ENCODE results near the gene VAV2.

Gene VAV2

DNA sequence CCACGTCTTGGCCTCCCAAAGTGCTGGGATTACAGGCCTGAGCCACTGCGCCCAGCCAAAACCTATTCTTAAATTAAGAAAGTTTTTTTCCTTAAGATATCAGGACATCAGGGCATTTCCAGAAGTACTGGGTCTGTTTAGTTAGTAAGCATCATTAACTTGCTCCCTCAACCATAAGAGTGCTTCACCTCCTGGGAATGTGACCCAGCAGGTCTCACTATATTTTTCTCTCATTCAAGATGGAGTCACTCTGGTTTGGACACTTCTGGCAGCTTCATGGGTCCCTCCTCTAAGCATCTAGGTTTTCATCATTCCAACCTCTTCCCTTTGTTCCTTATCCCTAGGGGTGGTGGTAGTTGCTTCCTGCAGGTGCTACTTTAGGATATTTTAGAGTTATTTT, 22.8 kb upstream of the VAV2 start:
- TF ChIP-seq, protein P1, sequence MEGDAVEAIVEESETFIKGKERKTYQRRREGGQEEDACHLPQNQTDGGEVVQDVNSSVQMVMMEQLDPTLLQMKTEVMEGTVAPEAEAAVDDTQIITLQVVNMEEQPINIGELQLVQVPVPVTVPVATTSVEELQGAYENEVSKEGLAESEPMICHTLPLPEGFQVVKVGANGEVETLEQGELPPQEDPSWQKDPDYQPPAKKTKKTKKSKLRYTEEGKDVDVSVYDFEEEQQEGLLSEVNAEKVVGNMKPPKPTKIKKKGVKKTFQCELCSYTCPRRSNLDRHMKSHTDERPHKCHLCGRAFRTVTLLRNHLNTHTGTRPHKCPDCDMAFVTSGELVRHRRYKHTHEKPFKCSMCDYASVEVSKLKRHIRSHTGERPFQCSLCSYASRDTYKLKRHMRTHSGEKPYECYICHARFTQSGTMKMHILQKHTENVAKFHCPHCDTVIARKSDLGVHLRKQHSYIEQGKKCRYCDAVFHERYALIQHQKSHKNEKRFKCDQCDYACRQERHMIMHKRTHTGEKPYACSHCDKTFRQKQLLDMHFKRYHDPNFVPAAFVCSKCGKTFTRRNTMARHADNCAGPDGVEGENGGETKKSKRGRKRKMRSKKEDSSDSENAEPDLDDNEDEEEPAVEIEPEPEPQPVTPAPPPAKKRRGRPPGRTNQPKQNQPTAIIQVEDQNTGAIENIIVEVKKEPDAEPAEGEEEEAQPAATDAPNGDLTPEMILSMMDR (IDR thresholded peaks at IDR 0.05; ENCODE audit: borderline replicate concordance, control extremely low read depth, extremely low read depth, insufficient read depth, missing control alignments): no peak
- DNase-seq (ENCODE audit: low spot score): no peak
- in situ Hi-C loops (cut with MboI; ENCODE audit: low sequenced_read_pairs, unreplicated experiment): loop anchor here (25.0 kb wide), 1 partner anchor 453 kb away; no protein-coding TSS in a partner anchor

DNA sequence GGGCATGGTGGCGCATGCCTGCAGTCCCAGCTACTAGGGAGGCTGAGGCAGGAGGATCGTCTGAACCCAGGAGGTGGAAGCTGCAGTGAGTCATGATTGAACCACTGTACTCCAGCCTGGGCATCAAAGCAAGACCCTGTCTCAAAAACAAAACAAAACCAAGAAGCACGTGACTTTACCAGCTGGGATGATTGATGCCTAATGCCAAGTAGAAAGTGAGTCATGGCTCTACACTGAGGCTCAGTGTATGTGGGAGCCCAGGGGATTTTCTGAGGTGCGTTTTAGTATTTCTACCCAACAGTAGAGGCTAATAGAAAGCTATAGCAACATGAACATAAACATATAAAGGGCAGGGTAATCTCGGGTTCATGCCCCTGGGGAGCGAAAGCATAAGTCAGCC, 19.3 kb upstream of the VAV2 start:
- DNase-seq (ENCODE audit: low spot score): no peak
- in situ Hi-C loops (cut with MboI; ENCODE audit: low sequenced_read_pairs, unreplicated experiment): loop anchor here (25.0 kb wide), 1 partner anchor 449 kb away; no protein-coding TSS in a partner anchor
- TF ChIP-seq, protein P1 (IDR thresholded peaks at IDR 0.05; ENCODE audit: borderline replicate concordance, control extremely low read depth, extremely low read depth, insufficient read depth, missing control alignments): no peak

DNA sequence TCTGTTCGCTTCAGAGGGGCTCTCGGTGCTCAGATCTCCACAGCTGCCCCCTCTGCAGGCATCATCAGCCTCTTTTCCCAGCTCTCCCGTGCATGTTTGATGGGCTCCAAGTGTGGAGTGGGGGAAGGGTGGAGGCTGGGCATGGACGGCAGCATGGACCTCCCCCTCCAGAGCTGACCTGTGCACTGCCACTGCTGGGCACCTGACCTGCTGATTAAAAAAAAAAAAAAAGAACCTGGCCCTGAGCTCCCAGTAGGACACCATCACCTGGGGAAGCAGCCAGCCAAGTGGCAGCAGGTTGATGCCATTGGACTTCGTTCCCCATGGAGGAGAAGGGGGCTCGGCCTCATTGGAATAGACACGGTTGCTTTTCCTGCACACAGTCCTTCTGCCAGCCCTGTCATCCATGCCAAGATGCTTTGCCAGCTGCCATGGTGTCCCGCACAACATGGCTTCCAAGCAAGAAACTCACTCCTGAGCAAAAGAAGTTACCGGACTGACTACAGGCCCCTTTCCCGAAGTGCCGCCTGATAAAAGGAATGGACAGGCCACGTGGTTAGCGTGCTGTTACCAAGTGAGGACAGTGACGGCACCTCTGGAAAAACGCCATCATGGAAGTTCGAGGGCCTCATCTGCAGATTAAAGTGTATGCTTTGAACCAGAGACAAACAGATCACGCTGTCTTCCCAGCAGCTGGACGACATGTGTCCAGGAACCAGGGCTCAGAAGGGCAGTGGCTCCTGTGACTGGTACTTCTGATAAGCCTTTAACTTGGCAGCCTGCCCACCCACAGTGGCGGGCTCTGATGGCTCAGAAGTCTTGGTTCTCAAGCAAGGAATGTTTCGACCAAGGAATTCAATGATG, 18.4 kb upstream of the VAV2 start:
- TF ChIP-seq, protein P1 (IDR thresholded peaks at IDR 0.05; ENCODE audit: borderline replicate concordance, control extremely low read depth, extremely low read depth, insufficient read depth, missing control alignments): no peak
- DNase-seq (ENCODE audit: low spot score): no peak
- in situ Hi-C loops (cut with MboI; ENCODE audit: low sequenced_read_pairs, unreplicated experiment): loop anchor here (25.0 kb wide), 1 partner anchor 448 kb away; no protein-coding TSS in a partner anchor

DNA sequence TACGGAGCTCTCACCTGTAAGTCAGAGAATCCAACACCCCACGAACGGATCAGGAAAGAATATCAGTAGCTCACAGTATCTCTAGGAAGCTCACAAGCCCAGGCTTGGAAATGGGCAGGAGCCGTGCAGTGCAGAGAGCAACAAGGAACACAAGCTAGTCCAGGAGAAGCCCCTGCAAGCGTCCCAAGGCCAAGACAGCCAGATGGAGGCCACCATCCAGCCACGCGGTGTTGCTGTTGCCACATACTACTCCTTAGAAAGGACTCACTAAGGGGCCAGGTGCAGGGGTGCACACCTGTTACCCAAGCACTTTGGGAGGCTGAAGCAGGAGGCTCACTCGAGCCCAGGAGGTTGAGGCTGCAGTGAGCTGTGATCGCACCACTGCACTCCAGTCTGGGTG, 15.4 kb upstream of the VAV2 start:
- TF ChIP-seq, protein P1 (IDR thresholded peaks at IDR 0.05; ENCODE audit: borderline replicate concordance, control extremely low read depth, extremely low read depth, insufficient read depth, missing control alignments): no peak
- in situ Hi-C loops (cut with MboI; ENCODE audit: low sequenced_read_pairs, unreplicated experiment): loop anchor here (25.0 kb wide), 1 partner anchor 445 kb away; no protein-coding TSS in a partner anchor

DNA sequence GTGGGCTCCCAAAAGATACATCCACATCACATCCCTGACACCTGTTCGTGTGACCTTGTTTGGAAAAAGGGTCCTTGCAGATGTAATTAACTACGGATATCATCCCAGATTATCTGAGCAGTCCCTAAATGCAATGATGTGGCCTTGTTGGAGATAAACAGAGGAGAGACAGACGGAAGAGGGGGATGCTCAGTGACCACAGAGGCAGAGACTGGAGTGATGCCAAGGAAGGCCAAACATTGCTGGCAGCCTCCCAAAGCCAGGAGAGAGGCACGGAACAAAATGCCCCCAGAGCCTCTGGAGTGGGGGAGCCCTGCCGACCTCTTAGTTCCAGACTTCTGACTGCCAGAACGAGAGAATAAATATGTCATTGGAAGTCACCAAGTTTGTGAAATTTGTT, 15.0 kb upstream of the VAV2 start:
- in situ Hi-C loops (cut with MboI; ENCODE audit: low sequenced_read_pairs, unreplicated experiment): loop anchor here (25.0 kb wide), 1 partner anchor 445 kb away; no protein-coding TSS in a partner anchor
- TF ChIP-seq, protein P1 (IDR thresholded peaks at IDR 0.05; ENCODE audit: borderline replicate concordance, control extremely low read depth, extremely low read depth, insufficient read depth, missing control alignments): no peak
- DNase-seq (ENCODE audit: low spot score): peak; percentile 4

More for the DNA sequence above, 15.4 kb upstream of the VAV2 start:
- DNase-seq (ENCODE audit: low spot score): no peak

DNA sequence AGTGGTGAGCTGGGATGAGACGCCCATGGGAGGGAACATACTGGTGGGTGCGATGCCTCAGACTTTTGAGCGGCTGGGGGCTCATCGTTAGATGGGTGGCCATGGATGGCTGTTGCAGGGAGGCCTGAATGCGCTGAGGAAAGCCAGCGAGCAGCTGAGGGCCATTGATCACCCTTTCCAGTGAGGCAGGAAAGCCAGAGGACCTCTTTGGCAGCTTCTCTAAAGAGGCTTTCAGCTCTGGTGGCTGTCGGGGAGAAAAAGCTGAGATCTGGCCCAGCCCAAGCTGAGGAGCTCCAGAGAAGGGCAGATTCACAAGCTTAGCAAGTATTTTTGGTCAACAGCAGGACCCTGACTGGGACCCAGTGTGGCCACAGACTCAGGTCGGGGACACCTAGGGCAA, 13.3 kb upstream of the VAV2 start:
- in situ Hi-C loops (cut with MboI; ENCODE audit: low sequenced_read_pairs, unreplicated experiment): loop anchor here (25.0 kb wide), 1 partner anchor 443 kb away; no protein-coding TSS in a partner anchor
- DNase-seq (ENCODE audit: low spot score): no peak
- TF ChIP-seq, protein P1 (IDR thresholded peaks at IDR 0.05; ENCODE audit: borderline replicate concordance, control extremely low read depth, extremely low read depth, insufficient read depth, missing control alignments): no peak

Measured in GM13976 (cell line).